ENCODE measurements around the gene RBM38.

RBM38 gene

GRCh38 chr20:57378107-57378506 lies 13.1 kb upstream of the RBM38 start:
- no peak for TF ChIP-seq CTCF (IDR thresholded peaks at IDR 0.05; ENCODE audit: extremely low read depth, missing control alignments)
- DNase-seq (ENCODE audit: low spot score), result no peak

DNA sequence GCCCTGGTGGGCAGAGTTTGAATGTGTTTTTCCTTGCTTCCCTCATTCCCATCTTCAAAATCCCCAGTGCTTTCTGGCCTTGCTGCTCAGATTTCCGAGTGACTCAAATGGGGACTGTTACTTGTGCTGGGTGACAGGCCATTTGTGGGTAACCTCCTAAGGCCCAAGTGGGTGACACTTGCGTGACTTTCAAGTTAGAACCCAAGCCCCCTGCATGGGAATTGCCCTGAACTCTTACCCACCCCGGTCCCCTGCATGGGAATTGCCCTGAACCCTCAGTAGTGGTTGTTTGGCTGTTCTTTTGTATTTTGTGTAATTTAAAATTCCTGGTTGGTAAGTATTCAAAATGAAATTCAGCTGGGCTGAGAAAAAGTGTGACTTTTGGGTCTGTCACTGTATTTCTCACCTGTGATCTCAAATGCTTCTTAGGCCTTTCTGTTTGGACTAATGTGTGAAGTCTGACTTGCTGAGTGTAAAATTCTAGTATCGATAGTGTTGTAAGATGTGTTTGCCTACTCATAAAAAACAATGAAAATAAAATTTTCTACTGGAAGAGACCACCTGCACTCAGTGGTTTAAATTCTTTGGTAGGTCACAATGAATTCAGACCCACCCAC lies 12.4 kb upstream of the RBM38 start:
- no peak for DNase-seq (ENCODE audit: low spot score)
- TF ChIP-seq CTCF (IDR thresholded peaks at IDR 0.05; ENCODE audit: extremely low read depth, missing control alignments), result no peak

- TF ChIP-seq CTCF (IDR thresholded peaks at IDR 0.05; ENCODE audit: extremely low read depth, missing control alignments), result no peak
- DNase-seq (ENCODE audit: low spot score), result no peak
Measured at GRCh38 chr20:57379263-57379647, 11.9 kb upstream of the RBM38 start.

DNA sequence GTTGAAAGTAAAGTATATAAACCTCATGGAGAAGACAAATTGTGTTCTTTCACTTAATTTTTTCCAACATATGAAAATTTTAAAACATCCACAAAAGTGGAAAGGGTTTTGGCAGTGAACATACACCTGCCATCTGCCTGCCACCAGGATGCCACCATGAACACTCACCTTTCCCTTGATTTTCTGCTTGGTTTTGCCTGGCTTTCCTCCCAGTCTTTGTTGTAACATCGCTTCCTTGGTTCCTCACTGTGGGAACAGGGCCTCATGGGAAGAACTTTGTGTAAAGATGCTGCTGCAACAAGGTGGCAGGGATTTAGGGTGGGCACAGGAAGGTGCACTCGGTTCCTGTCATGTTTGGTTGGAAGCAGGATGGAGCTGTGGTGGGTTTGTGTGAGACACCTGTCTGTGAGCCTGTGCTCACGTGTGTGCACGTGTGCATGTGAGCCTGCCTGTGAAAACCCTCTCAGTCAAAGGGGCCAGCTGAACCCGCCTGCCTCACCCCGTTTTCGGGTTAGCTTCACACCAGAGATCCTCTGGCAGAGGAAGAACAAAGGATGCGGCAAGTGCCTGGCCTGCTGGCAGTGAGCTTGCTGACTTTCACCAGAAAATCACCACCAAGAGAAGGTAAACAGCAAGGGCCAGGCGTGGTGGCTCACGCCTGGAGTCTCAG lies 11.0 kb upstream of the RBM38 start:
- no peak for TF ChIP-seq CTCF (IDR thresholded peaks at IDR 0.05; ENCODE audit: extremely low read depth, missing control alignments)
- no peak for DNase-seq (ENCODE audit: low spot score)

- DNase-seq (ENCODE audit: low spot score), result peak; percentile 87
- TF ChIP-seq CTCF (IDR thresholded peaks at IDR 0.05; ENCODE audit: extremely low read depth, missing control alignments), result peak; percentile 74
Measured at GRCh38 chr20:57381596-57382503, 9.3 kb upstream of the RBM38 start.

DNA sequence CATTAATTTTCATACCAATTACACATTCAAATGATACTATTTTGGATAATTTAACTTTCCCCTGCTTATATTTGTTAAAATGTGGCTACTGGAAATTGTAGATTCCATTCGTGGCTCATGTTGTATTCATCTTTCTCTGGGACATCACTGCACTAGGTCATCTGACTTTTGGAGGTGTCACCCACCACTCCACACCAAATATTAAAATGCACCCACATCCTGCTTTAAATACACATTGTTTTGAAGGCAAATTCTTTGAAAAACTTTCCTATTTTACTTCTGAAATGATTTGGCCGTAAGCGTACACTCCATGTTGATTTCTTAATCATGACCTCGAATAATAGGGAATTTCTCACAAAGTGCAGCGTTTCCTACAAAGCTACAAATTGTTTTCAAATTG lies 8.7 kb upstream of the RBM38 start:
- TF ChIP-seq CTCF (IDR thresholded peaks at IDR 0.05; ENCODE audit: extremely low read depth, missing control alignments), result no peak
- no peak for DNase-seq (ENCODE audit: low spot score)

Measured in GM20000 (cell line).